Stimulated activated CD8-positive, alpha-beta memory T cell treated with anti-CD3 and anti-CD28 coated beads, Interleukin-2, amount 100 ng/mL, for 1 hour (primary cell): ENCODE results near the gene KRT77.
"Not testable (repeated sequence)": the region's sequence is repeated elsewhere in the genome, so short reads cannot be mapped to it uniquely, and the experiment has no call there.

Experiments
- DNase-seq, 2 donors: peaks; one replicate each; pipeline ENCODE4 v3.0.0-alpha.2; 2020; ENCODE audit warnings: low read depth in 2 of 2

Gene KRT77

GRCh38 chr12:52703424-52703823 is at the start of gene KRT77:
KRT77 (minus strand) TSS chr12:52703524; CDS start chr12:52703434, 90 bp downstream.
- no peak for DNase-seq

- DNase-seq = no peak
Measured at GRCh38 chr12:52752516-52752915, 49.2 kb upstream of the KRT77 start.

GRCh38 chr12:52751795-52752194 is 48.5 kb upstream of the KRT77 start:
- DNase-seq = no peak

- DNase-seq = not testable (repeated sequence)
Measured at GRCh38 chr12:52750532-52750931, 47.2 kb upstream of the KRT77 start.

- DNase-seq = no peak
Measured at GRCh38 chr12:52749827-52750226, 46.5 kb upstream of the KRT77 start.

GRCh38 chr12:52748578-52748977 is 45.3 kb upstream of the KRT77 start:
- no peak for DNase-seq

GRCh38 chr12:52745554-52745953 is 42.2 kb upstream of the KRT77 start:
- DNase-seq = no peak

GRCh38 chr12:52744493-52745156 is 41.3 kb upstream of the KRT77 start:
- no peak for DNase-seq

GRCh38 chr12:52742822-52743457 is 39.6 kb upstream of the KRT77 start:
- DNase-seq = no peak

- no peak for DNase-seq
Measured at GRCh38 chr12:52742196-52742580, 38.9 kb upstream of the KRT77 start.

GRCh38 chr12:52741375-52742195 is 38.3 kb upstream of the KRT77 start:
- DNase-seq = peak; percentile 41 to 50

GRCh38 chr12:52740584-52740983 is 37.3 kb upstream of the KRT77 start:
- no peak for DNase-seq

GRCh38 chr12:52739963-52740362 is 36.6 kb upstream of the KRT77 start:
- DNase-seq = no peak

- no peak for DNase-seq
Measured at GRCh38 chr12:52735816-52736632, 32.7 kb upstream of the KRT77 start.

- DNase-seq = no peak
Measured at GRCh38 chr12:52735106-52735505, 31.8 kb upstream of the KRT77 start.

- DNase-seq = no peak
Measured at GRCh38 chr12:52730793-52731192, 27.5 kb upstream of the KRT77 start.

GRCh38 chr12:52730383-52730782 is 27.1 kb upstream of the KRT77 start:
- no peak for DNase-seq

- no peak for DNase-seq
Measured at GRCh38 chr12:52729147-52729546, 25.8 kb upstream of the KRT77 start.

- DNase-seq = no peak
Measured at GRCh38 chr12:52728374-52728773, 25.1 kb upstream of the KRT77 start.

GRCh38 chr12:52727037-52727436 is 23.7 kb upstream of the KRT77 start:
- DNase-seq = no peak

GRCh38 chr12:52726451-52726850 is 23.1 kb upstream of the KRT77 start:
- DNase-seq = no peak

GRCh38 chr12:52724384-52724783 is 21.1 kb upstream of the KRT77 start:
- no peak for DNase-seq
